Left lung (tissue), 10 donors: ENCODE results near the gene BHMT. TPM values are rescaled to one million over a fixed set of nuclear protein-coding genes. Genes with fewer than 3 reads are reported as not detected.

Experiments
- ATAC-seq: fragments of 200-7000 bp; cut with Tn5 transposase; one replicate; pipeline ENCODE4 v1.9.1; 2020; ENCODE audit warnings: moderate library complexity
- DNase-seq, 4 donors: peaks; one replicate each; pipeline ENCODE4 v3.0.0-alpha.2; 2013 to 2020
- H3K27ac ChIP-seq, 2 donors: fragments of 200-600 bp; sonication (generic) in 1 of 2; one replicate each; pipeline versions ENCODE4 v1.5.0 to v1.8.0; 2020 to 2021
- H3K27me3 ChIP-seq, 2 donors: fragments of 200-600 bp; sonication (generic) in 1 of 2; one replicate each; pipeline versions ENCODE4 v1.5.0 to v1.8.0; 2020 to 2021
- H3K36me3 ChIP-seq, 2 donors: fragments of 200-600 bp; sonication (generic) in 1 of 2; one replicate each; pipeline versions ENCODE4 v1.5.0 to v1.8.0; 2020 to 2021
- H3K4me1 ChIP-seq, 2 donors: fragments of 200-600 bp; one replicate each; pipeline ENCODE4 v1.8.0; 2021
- H3K4me3 ChIP-seq, 2 donors: fragments of 200-600 bp; sonication (generic) in 1 of 2; one replicate each; pipeline versions ENCODE4 v1.5.0 to v1.8.0; 2020 to 2021; ENCODE audit warnings: mild to moderate bottlenecking in 1 of 2
- H3K9me3 ChIP-seq, 2 donors: fragments of 200-600 bp; sonication (generic) in 1 of 2; one replicate each; pipeline versions ENCODE4 v1.5.0 to v1.8.0; 2020 to 2021
- intact Hi-C, 2 donors: fragments of 100-400 bp; cut with DNase I; formaldehyde crosslinking; loops; one replicate each; pipeline versions ENCODE4 v1.11.2 to v1.14.2; 2022
- polyA plus RNA-seq, 6 donors: library from polyadenylated mRNA; unstranded; fragments of 120-200 nt; gene quantifications; one replicate each; pipeline ENCODE4 v1.2.1, GENCODE V29; 2013; ENCODE audit not compliant: insufficient read length in 6 of 6
- total RNA-seq, 2 donors: library from RNA; stranded (reverse); fragmentation: NEBNext Ultra II Directional; extraction: Animal tissue kit (Norgen Biotek cat#: 25700); gene quantifications; one replicate each; pipeline ENCODE4 v1.2.1, GENCODE V29; 2021
- TF ChIP-seq, protein P1 (sequence below), 2 donors: fragments of 200-600 bp; sonication (generic) in 1 of 2; IDR thresholded peaks; one replicate each; pipeline versions ENCODE4 v1.5.0 to v1.8.0; 2021; ENCODE audit warnings: antibody characterized with exemption in 2 of 2
- donor health status: DM: no; HTN: yes; CAD: no.
- donor health status: DM: no; HTN: no; CAD: no.

BHMT gene
- total and polyA plus RNA-seq, 8 donors: 0.16 to 2.1 (median 0.90) TPM; not detected in 1

GRCh38 chr5:79081779-79082178, 29.8 kb upstream of the BHMT start:
- H3K9me3 ChIP-seq: no peaks in the 10 kb centered on the region
- H3K4me3 ChIP-seq: no peak overlapping the region
- H3K27ac ChIP-seq: no peak overlapping the region
- intact Hi-C loops: no loop called here
- TF ChIP-seq, protein P1, sequence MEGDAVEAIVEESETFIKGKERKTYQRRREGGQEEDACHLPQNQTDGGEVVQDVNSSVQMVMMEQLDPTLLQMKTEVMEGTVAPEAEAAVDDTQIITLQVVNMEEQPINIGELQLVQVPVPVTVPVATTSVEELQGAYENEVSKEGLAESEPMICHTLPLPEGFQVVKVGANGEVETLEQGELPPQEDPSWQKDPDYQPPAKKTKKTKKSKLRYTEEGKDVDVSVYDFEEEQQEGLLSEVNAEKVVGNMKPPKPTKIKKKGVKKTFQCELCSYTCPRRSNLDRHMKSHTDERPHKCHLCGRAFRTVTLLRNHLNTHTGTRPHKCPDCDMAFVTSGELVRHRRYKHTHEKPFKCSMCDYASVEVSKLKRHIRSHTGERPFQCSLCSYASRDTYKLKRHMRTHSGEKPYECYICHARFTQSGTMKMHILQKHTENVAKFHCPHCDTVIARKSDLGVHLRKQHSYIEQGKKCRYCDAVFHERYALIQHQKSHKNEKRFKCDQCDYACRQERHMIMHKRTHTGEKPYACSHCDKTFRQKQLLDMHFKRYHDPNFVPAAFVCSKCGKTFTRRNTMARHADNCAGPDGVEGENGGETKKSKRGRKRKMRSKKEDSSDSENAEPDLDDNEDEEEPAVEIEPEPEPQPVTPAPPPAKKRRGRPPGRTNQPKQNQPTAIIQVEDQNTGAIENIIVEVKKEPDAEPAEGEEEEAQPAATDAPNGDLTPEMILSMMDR (IDR thresholded peaks at IDR 0.05): no peak
- ATAC-seq: no peak
- H3K36me3 ChIP-seq: no peaks in the 10 kb centered on the region
- no peaks in the 10 kb centered on the region for H3K4me1 ChIP-seq
- no peak for DNase-seq
- no peaks in the 10 kb centered on the region for H3K27me3 ChIP-seq

GRCh38 chr5:79086116-79086515, 25.5 kb upstream of the BHMT start:
- H3K9me3 ChIP-seq: no peaks in the 10 kb centered on the region
- TF ChIP-seq, protein P1 (IDR thresholded peaks at IDR 0.05): no peak
- no peaks in the 10 kb centered on the region for H3K27me3 ChIP-seq
- H3K4me3 ChIP-seq: no peak overlapping the region
- no peak overlapping the region for H3K27ac ChIP-seq
- DNase-seq: no peak
- H3K4me1 ChIP-seq: no peaks in the 10 kb centered on the region
- H3K36me3 ChIP-seq: no peaks in the 10 kb centered on the region
- no peak for ATAC-seq
- intact Hi-C loops: no loop called here

DNA sequence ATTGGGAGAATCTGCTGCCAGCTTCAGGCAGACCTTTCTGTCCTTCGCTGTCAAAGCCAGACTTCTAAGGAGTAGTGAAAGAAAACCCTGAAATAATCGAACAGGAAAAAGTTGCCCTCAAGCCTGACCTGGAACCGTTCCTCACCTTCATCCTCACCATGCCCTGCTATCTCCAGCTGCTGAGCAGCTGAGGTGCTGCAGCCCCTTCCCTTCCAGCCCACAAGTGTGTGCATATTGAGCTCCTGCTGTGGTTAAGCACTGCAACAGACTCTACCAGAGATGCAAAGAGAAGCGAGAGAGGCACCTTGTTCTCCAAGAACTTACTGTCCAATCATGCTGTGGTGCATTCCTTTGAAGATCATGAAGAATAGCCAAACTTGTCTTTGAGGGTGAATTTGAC, 23.1 kb upstream of the BHMT start:
- no peaks in the 10 kb centered on the region for H3K4me1 ChIP-seq
- no peak overlapping the region for H3K27ac ChIP-seq
- H3K9me3 ChIP-seq: no peaks in the 10 kb centered on the region
- DNase-seq (no peak), ATAC-seq (no peak)
- no peaks in the 10 kb centered on the region for H3K27me3 ChIP-seq
- H3K36me3 ChIP-seq: no peaks in the 10 kb centered on the region
- no peak overlapping the region for H3K4me3 ChIP-seq
- TF ChIP-seq, protein P1 (IDR thresholded peaks at IDR 0.05): no peak
- intact Hi-C loops: no loop called here

- Histone ChIP-seq H3K27me3 (no peaks in the 10 kb centered on the region), H3K4me3 (no peak overlapping the region), H3K27ac (no peak overlapping the region), H3K36me3 (no peaks in the 10 kb centered on the region), H3K9me3 (no peaks in the 10 kb centered on the region), H3K4me1 (no peaks in the 10 kb centered on the region)
- no peak for ATAC-seq
- DNase-seq: no peak
- intact Hi-C loops: no loop called here
- TF ChIP-seq, protein P1 (IDR thresholded peaks at IDR 0.05): no peak
These were observed 20.5 kb upstream of the BHMT start for GRCh38 chr5:79091064-79091463.

DNA sequence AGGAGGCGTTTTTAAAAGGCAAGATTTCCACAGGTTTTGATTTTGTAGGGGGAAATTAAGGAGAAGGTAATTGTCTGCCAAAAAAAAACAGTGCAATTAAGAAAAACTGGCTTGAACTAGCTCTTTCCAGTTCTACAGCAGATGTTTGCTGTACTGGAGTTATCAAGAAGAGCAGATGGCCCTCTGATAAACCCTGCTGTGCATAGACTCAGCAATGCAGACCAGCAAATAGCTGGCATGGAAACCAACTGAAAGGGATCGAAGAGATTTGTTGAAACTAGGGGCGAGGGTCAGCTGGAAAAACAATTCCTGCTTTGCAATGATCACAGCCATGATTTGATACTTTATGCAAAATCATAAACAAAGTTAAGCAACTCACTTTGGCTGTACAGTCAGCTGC, 17.8 kb upstream of the BHMT start:
- intact Hi-C loops: no loop called here
- no peak overlapping the region for H3K4me3 ChIP-seq
- ATAC-seq: no peak
- H3K4me1 ChIP-seq: no peaks in the 10 kb centered on the region
- no peak for DNase-seq
- H3K36me3 ChIP-seq: no peaks in the 10 kb centered on the region
- no peaks in the 10 kb centered on the region for H3K9me3 ChIP-seq
- no peak overlapping the region for H3K27ac ChIP-seq
- TF ChIP-seq, protein P1 (IDR thresholded peaks at IDR 0.05): no peak
- H3K27me3 ChIP-seq: no peaks in the 10 kb centered on the region
